Loucy (cell line): ENCODE results near the gene RBP2.

ENCODE experiments used
- H2AFZ ChIP-seq: fragments of 200-600 bp; sonication (generic); 2 replicates; pipeline ENCODE4 v1.6.0; 2016; ENCODE audit warnings: antibody characterized with exemption, mild to moderate bottlenecking, low read length, moderate library complexity
- H3F3A ChIP-seq: fragments of 200-600 bp; 2 replicates; pipeline ENCODE4 v1.6.0; 2016; ENCODE audit warnings: antibody characterized with exemption, low read depth, mild to moderate bottlenecking
- H3K27me3 ChIP-seq: fragments of 200-600 bp; sonication (generic); 2 replicates; pipeline ENCODE4 v1.6.1; 2014; ENCODE audit warnings: low read length, mild to moderate bottlenecking; ENCODE audit not compliant: insufficient read depth, poor library complexity, severe bottlenecking
- H3K36me3 ChIP-seq: fragments of 200-600 bp; sonication (generic); 2 replicates; pipeline ENCODE4 v1.6.1; 2016; ENCODE audit warnings: low read length; ENCODE audit not compliant: insufficient read depth
- H3K4me1 ChIP-seq: fragments of 200-600 bp; sonication (generic); 2 replicates; pipeline ENCODE4 v1.5.1; 2014; ENCODE audit warnings: low read length, mild to moderate bottlenecking; ENCODE audit not compliant: insufficient read depth, poor library complexity, severe bottlenecking
- H3K4me2 ChIP-seq: fragments of 200-600 bp; sonication (generic); 2 replicates; pipeline ENCODE4 v1.6.0; 2014; ENCODE audit warnings: antibody characterized with exemption, low read length, low read depth, mild to moderate bottlenecking; ENCODE audit not compliant: poor library complexity, severe bottlenecking
- H3K4me3 ChIP-seq: fragments of 200-600 bp; sonication (generic); 2 replicates; pipeline ENCODE4 v1.5.1; 2014; ENCODE audit warnings: low read length, mild to moderate bottlenecking, mixed read lengths; ENCODE audit not compliant: poor library complexity, severe bottlenecking
- H3K79me2 ChIP-seq: fragments of 200-600 bp; sonication (generic); 2 replicates; pipeline ENCODE4 v1.6.1; 2014; ENCODE audit warnings: low read length; ENCODE audit not compliant: insufficient read depth
- H3K9ac ChIP-seq: fragments of 200-600 bp; sonication (generic); 2 replicates; pipeline ENCODE4 v1.6.0; 2014; ENCODE audit warnings: mild to moderate bottlenecking, low read depth, low read length, moderate library complexity; ENCODE audit not compliant: poor library complexity, severe bottlenecking
- H3K9me2 ChIP-seq: fragments of 200-600 bp; sonication (generic); replicated peaks from 2 replicates; pipeline ENCODE4 v1.6.1; 2016; ENCODE audit warnings: low read depth, low read length, mixed read lengths
- H3K9me3 ChIP-seq: fragments of 200-600 bp; sonication (generic); 2 replicates; pipeline ENCODE4 v1.6.1; 2014; ENCODE audit warnings: mild to moderate bottlenecking, antibody characterized with exemption, low read length, low read depth; ENCODE audit not compliant: insufficient read depth
- H4K20me1 ChIP-seq: fragments of 200-600 bp; sonication (generic); 2 replicates; pipeline ENCODE4 v1.6.0; 2014; ENCODE audit warnings: antibody characterized with exemption, low read length, mild to moderate bottlenecking; ENCODE audit not compliant: insufficient read depth, poor library complexity, severe bottlenecking
- CTCF ChIP-seq: fragments of 200-600 bp; sonication (generic); conservative IDR thresholded peaks from 2 replicates; pipeline ENCODE4 v1.5.1; 2014; ENCODE audit warnings: mild to moderate bottlenecking, antibody characterized with exemption, low read length
- EZH2phosphoT487 ChIP-seq: fragments of 200-600 bp; IDR thresholded peaks from 2 replicates; pipeline ENCODE4 v1.6.1; 2018; ENCODE audit warnings: antibody characterized with exemption, mild to moderate bottlenecking, moderate library complexity, borderline replicate concordance

RBP2 gene

GRCh38 chr3:139521144-139521543, 44.8 kb upstream of the RBP2 start:
- no peaks in the 10 kb centered on the region for H3K36me3 ChIP-seq
- no peak overlapping the region for H3K4me2 ChIP-seq
- H3K4me3 ChIP-seq = no peak overlapping the region
- H4K20me1 ChIP-seq = no peaks in the 10 kb centered on the region
- H3K9me2 ChIP-seq = no peaks in the 10 kb centered on the region
- H3K27me3 ChIP-seq = no peaks in the 10 kb centered on the region
- no peaks in the 10 kb centered on the region for H3K4me1 ChIP-seq
- no peaks in the 10 kb centered on the region for H3K79me2 ChIP-seq
- H3K9ac ChIP-seq = no peak overlapping the region
- no peak for TF ChIP-seq EZH2phosphoT487
- TF ChIP-seq CTCF = no peak
- no peak overlapping the region for H2AFZ ChIP-seq
- H3F3A ChIP-seq = no peaks in the 10 kb centered on the region
- H3K9me3 ChIP-seq = no peaks in the 10 kb centered on the region

GRCh38 chr3:139519998-139520737, 43.9 kb upstream of the RBP2 start:
- TF ChIP-seq CTCF (peak; percentile 65), EZH2phosphoT487 (no peak)
- H3K79me2 ChIP-seq = no peaks in the 10 kb centered on the region
- no peak overlapping the region for H3K4me2 ChIP-seq
- H3K9ac ChIP-seq = no peak overlapping the region
- H2AFZ ChIP-seq = no peak overlapping the region
- no peaks in the 10 kb centered on the region for H3K9me3 ChIP-seq
- no peaks in the 10 kb centered on the region for H4K20me1 ChIP-seq
- no peaks in the 10 kb centered on the region for H3K36me3 ChIP-seq
- no peaks in the 10 kb centered on the region for H3K9me2 ChIP-seq
- H3K4me3 ChIP-seq = no peak overlapping the region
- no peaks in the 10 kb centered on the region for H3F3A ChIP-seq
- no peaks in the 10 kb centered on the region for H3K27me3 ChIP-seq
- no peaks in the 10 kb centered on the region for H3K4me1 ChIP-seq

GRCh38 chr3:139518926-139519842, 42.9 kb upstream of the RBP2 start:
- H3K4me2 ChIP-seq = no peak overlapping the region
- no peak for TF ChIP-seq CTCF
- TF ChIP-seq EZH2phosphoT487 = no peak
- no peak overlapping the region for H3K4me3 ChIP-seq

More at GRCh38 chr3:139518926-139519842, 42.9 kb upstream of the RBP2 start:
- Histone ChIP-seq H3K27me3 (no peaks in the 10 kb centered on the region), H2AFZ (no peak overlapping the region), H3K36me3 (no peaks in the 10 kb centered on the region), H3K4me1 (no peaks in the 10 kb centered on the region), H3K79me2 (no peaks in the 10 kb centered on the region), H3K9me2 (no peaks in the 10 kb centered on the region), H3F3A (no peaks in the 10 kb centered on the region), H3K9ac (no peak overlapping the region), H4K20me1 (no peaks in the 10 kb centered on the region), H3K9me3 (no peaks in the 10 kb centered on the region)
